ENCODE results near the gene HMCN1.

Gene HMCN1

DNA sequence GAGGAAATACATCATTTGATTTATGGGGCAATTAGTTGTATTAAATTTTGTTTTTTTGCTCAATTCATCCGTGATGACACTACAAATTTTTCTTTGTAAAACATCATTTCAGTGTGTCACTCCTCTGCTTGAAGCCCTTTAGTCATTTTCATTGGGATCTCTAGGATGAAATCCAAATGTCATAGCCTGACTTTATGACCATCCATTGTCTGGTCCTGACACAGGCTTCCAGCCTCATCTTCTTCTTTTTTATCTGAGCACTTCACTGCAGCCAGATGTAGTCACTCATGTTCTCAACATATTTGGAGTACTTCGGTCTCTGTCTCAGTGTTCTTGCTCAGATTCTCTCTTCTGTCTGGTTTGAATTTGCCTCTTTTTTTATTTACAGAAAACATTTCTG is 173.1 kb downstream of the HMCN1 start:
- DNase-seq (ENCODE audit: low spot score): no peak
- in situ Hi-C loops (cut with MboI; ENCODE audit: low sequenced_read_pairs, unreplicated experiment): no loop called here
- TF ChIP-seq, protein P1, sequence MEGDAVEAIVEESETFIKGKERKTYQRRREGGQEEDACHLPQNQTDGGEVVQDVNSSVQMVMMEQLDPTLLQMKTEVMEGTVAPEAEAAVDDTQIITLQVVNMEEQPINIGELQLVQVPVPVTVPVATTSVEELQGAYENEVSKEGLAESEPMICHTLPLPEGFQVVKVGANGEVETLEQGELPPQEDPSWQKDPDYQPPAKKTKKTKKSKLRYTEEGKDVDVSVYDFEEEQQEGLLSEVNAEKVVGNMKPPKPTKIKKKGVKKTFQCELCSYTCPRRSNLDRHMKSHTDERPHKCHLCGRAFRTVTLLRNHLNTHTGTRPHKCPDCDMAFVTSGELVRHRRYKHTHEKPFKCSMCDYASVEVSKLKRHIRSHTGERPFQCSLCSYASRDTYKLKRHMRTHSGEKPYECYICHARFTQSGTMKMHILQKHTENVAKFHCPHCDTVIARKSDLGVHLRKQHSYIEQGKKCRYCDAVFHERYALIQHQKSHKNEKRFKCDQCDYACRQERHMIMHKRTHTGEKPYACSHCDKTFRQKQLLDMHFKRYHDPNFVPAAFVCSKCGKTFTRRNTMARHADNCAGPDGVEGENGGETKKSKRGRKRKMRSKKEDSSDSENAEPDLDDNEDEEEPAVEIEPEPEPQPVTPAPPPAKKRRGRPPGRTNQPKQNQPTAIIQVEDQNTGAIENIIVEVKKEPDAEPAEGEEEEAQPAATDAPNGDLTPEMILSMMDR (IDR thresholded peaks at IDR 0.05; ENCODE audit: borderline replicate concordance, control extremely low read depth, extremely low read depth, insufficient read depth, missing control alignments): no peak

DNA sequence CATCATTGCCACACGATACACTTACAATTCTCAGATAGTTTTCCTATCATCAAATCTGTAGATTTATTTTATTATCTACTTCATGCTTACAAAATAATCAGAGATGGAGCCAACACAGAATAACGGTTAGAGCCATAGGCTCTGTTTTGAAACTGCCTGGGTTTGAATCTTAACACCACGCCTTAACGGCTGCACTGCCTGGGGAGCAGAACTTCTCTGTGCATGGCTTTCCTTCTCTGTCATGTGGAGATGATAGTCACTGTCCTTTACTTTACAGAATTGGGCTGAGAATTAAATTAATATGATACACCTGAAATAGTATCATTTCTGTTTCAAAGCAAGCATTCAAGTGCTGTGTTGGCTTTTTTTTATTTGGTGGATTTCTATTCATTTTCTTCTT is 177.8 kb downstream of the HMCN1 start:
- no peak for DNase-seq (ENCODE audit: low spot score)
- TF ChIP-seq, protein P1 (IDR thresholded peaks at IDR 0.05; ENCODE audit: borderline replicate concordance, control extremely low read depth, extremely low read depth, insufficient read depth, missing control alignments): no peak
- in situ Hi-C loops (cut with MboI; ENCODE audit: low sequenced_read_pairs, unreplicated experiment): no loop called here

DNA sequence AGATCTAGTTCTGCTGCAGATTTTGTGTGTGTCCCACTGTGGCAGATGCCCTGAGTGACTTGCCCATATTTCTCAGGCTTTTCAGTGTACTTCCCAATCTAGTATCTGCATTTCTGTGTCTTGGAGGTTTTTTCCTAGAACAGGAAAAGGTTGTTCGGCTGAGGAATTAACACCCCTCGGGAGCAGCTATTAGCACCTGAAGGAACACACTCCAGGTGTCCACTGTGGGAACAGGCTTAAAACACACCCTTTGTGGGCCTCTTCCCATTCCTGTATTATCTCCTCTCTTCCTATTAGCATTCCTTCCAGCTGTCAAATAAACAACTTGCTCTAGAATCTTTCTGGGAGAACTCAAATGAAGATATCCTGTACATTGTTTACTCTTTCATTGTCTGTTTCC is 178.3 kb downstream of the HMCN1 start:
- in situ Hi-C loops (cut with MboI; ENCODE audit: low sequenced_read_pairs, unreplicated experiment): no loop called here
- TF ChIP-seq, protein P1 (IDR thresholded peaks at IDR 0.05; ENCODE audit: borderline replicate concordance, control extremely low read depth, extremely low read depth, insufficient read depth, missing control alignments): no peak
- DNase-seq (ENCODE audit: low spot score): no peak

DNA sequence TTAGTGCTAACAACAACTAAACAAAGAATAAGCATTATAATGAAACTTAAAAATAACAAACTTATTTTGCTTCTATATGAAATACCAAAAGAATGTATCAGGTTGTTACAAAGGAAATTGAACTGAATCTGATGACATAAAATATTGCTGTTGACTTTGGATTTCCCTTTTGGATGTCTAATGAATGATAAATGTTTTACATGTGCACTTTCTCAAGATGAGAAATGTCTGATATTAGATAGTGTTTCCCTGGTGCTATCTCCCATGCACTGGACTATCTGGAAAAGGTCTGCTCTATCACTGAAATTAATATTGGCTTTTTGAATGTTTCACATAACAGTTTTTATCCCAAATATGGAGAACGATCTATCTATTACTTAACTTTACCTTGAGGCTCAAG is 179.9 kb downstream of the HMCN1 start:
- DNase-seq (ENCODE audit: low spot score): no peak
- TF ChIP-seq, protein P1 (IDR thresholded peaks at IDR 0.05; ENCODE audit: borderline replicate concordance, control extremely low read depth, extremely low read depth, insufficient read depth, missing control alignments): no peak
- in situ Hi-C loops (cut with MboI; ENCODE audit: low sequenced_read_pairs, unreplicated experiment): no loop called here

DNA sequence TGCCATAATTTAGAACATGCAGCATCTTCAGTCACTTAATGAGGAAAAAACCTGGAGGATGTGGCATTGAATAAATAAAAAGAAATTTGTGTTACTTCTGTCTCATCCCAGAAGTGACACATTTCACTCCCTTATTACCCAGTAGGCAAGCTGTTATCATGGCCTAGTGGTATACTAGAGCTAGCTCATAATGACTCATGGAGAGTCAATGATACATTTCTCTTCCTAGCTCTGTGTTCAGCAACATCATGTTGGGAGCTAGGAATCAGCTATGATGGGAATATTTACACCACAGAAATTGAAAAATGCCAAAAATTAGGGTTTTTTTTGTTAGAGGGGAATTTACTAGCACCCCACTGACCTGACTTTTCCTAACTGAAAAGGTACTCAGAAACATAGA is 182.7 kb downstream of the HMCN1 start:
- in situ Hi-C loops (cut with MboI; ENCODE audit: low sequenced_read_pairs, unreplicated experiment): no loop called here
- TF ChIP-seq, protein P1 (IDR thresholded peaks at IDR 0.05; ENCODE audit: borderline replicate concordance, control extremely low read depth, extremely low read depth, insufficient read depth, missing control alignments): no peak
- DNase-seq (ENCODE audit: low spot score): no peak

DNA sequence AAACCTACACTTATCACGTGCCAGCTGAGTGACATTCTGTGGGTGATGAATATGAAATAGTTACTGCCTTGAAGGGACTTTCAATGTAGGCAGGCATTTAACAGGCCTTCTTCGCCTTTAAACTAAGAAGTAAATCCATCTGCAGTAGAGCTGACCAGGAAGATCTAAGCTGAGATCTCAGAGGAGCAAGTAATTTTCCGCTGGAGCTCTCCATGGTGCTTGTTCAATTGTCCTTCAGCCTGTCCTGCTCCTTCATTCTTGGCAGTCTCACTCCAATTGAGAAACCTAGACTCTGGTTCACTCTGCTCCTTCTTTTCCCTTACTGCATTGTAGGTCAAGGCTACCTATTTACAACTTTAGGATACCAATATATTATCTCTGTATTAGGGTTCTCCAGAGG is 183.5 kb downstream of the HMCN1 start:
- TF ChIP-seq, protein P1 (IDR thresholded peaks at IDR 0.05; ENCODE audit: borderline replicate concordance, control extremely low read depth, extremely low read depth, insufficient read depth, missing control alignments): no peak
- no peak for DNase-seq (ENCODE audit: low spot score)
- in situ Hi-C loops (cut with MboI; ENCODE audit: low sequenced_read_pairs, unreplicated experiment): no loop called here

DNA sequence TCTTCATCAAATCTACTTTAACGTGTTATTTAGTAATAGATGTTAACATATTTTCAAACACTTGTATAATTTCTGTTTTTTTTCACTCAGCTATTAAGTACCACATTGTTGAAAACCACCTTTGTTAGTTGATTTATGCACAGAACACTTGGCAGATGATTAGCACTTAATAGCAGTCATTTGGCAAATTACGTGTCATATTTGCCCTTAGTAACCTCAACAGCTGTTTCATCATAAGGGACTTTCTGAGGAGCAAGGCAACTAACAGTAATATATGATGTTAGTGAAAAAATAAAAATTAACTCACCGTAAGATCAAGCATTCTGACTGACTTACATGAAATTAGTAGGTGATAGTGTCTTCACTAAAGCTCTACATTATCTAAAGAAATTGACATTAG is 186.4 kb downstream of the HMCN1 start:
- in situ Hi-C loops (cut with MboI; ENCODE audit: low sequenced_read_pairs, unreplicated experiment): no loop called here
- DNase-seq (ENCODE audit: low spot score): no peak
- TF ChIP-seq, protein P1 (IDR thresholded peaks at IDR 0.05; ENCODE audit: borderline replicate concordance, control extremely low read depth, extremely low read depth, insufficient read depth, missing control alignments): no peak
